Esophagus muscularis mucosa (tissue), 4 donors: ENCODE measurements around the gene SPATA3. TPM values are rescaled to one million over a fixed set of nuclear protein-coding genes. Genes with fewer than 3 reads are reported as not detected.

Experiments
- DNase-seq: peaks from one replicate; pipeline ENCODE4 v3.0.0-alpha.2; 2017; ENCODE audit errors: extremely low spot score
- H3K27ac ChIP-seq, 4 donors: fragments of 200-600 bp; sonication (generic); replicated peaks in 1 of 4; 1 replicate in 3 of 4; 2 replicates in 1 of 4; pipeline ENCODE4 v1.5.1; 2016 to 2019; ENCODE audit warnings: mild to moderate bottlenecking in 1 of 4
- H3K27me3 ChIP-seq, 4 donors: fragments of 200-600 bp; sonication (generic); one replicate each; pipeline versions ENCODE4 v1.5.1 to v1.6.0; 2016 to 2019
- H3K36me3 ChIP-seq, 4 donors: fragments of 200-600 bp; sonication (generic); one replicate each; pipeline ENCODE4 v1.5.1; 2016 to 2019
- H3K4me1 ChIP-seq, 4 donors: fragments of 200-600 bp; sonication (generic); one replicate each; pipeline ENCODE4 v1.5.1; 2016 to 2019
- H3K4me3 ChIP-seq, 4 donors: fragments of 200-600 bp; sonication (generic); 1 replicate in 2 of 4; 2 replicates in 2 of 4; pipeline ENCODE4 v1.5.1; 2016 to 2019; ENCODE audit warnings: mild to moderate bottlenecking in 4 of 4, moderate library complexity in 1 of 4
- H3K9me3 ChIP-seq, 4 donors: fragments of 200-600 bp; sonication (generic); 1 replicate in 3 of 4; 2 replicates in 1 of 4; pipeline ENCODE4 v1.5.1; 2016 to 2019
- CTCF ChIP-seq, 3 experiments: fragments of 200-600 bp in 2 of 3; fragments of 450-650 bp in 1 of 3; sonication (generic) in 2 of 3; IDR thresholded peaks; one replicate each; pipeline ENCODE4 v1.5.1; 2017 to 2019; ENCODE audit warnings: antibody characterized with exemption in 3 of 3, mild to moderate bottlenecking in 2 of 3, moderate library complexity in 1 of 3
- EP300 ChIP-seq: sonication (generic); formaldehyde crosslinking; IDR thresholded peaks from one replicate; pipeline ENCODE4 v1.6.1; 2017; ENCODE audit warnings: antibody characterized with exemption
- POLR2A ChIP-seq: fragments of 450-650 bp; IDR thresholded peaks from one replicate; pipeline ENCODE4 v1.6.1; 2017; ENCODE audit warnings: antibody characterized with exemption, moderate library complexity, mild to moderate bottlenecking, low read depth
- POLR2AphosphoS5 ChIP-seq, 2 donors: sonication (generic); formaldehyde crosslinking; IDR thresholded peaks; one replicate each; pipeline ENCODE4 v1.6.1; 2017; ENCODE audit warnings: antibody characterized with exemption in 2 of 2
- WGBS: methylation state at CpG from one replicate; pipeline ENCODE4 v1.1.5; 2018; 5-methylcytosine and 5-hydroxymethylcytosine counted together
- intact Hi-C: fragments of 100-400 bp; cut with DNase I; formaldehyde crosslinking; loops from one replicate; pipeline ENCODE4 v1.15.1; 2023
- total RNA-seq, 4 donors: library from RNA; depleted of rRNA; stranded (reverse); fragments of >200 nt; gene quantifications; one replicate each; pipeline versions ENCODE4 v1.1.0 to v1.2.1, GENCODE V29; 2016

The SPATA3 gene
- total RNA-seq, 4 donors from 2014 or later = not detected

- no peaks in the 10 kb centered on the region for H3K9me3 ChIP-seq
- no peak for TF ChIP-seq POLR2AphosphoS5 (IDR thresholded peaks at IDR 0.05)
- no peak for TF ChIP-seq POLR2A
- no peak for TF ChIP-seq EP300
- TF ChIP-seq CTCF (IDR thresholded peaks at IDR 0.05) = no peak
- H3K4me1 ChIP-seq = no peaks in the 10 kb centered on the region
- H3K4me3 ChIP-seq = no peak overlapping the region
- H3K36me3 ChIP-seq = no peaks in the 10 kb centered on the region
- intact Hi-C loops = loop anchor here (10.0 kb wide), 1 partner anchor 219 kb away; no protein-coding TSS in a partner anchor
- H3K27me3 ChIP-seq = peaks cover 0 to 56% (median 11%) of the 10 kb centered on the region in 4 donors
- WGBS = 96% methylated on average over 4 of the region's 4 CpGs
- H3K27ac ChIP-seq = no peak overlapping the region
- DNase-seq = no peak
Observed at GRCh38 chr2:231043796-231044195, 47.9 kb downstream of the SPATA3 start.

DNA sequence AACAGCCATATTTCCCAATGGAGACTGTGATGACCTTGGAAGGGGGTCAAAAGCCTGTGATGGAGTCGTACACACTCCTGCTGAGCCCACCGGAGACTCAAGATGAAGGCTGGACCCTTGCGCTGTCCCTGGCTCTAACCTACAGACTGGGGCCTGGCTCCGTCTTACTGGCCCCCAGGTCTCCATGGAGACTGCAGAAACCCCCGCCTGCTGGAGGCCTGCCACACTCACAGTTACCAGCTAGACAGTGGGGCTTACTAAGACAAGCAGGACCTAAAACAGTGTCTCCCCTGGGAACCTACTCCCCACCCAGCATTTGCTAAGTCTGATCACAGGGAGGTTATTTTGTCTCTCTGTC is 51.0 kb downstream of the SPATA3 start:
- TF ChIP-seq POLR2A (no peak), CTCF (IDR thresholded peaks at IDR 0.05) (no peak), EP300 (no peak), POLR2AphosphoS5 (IDR thresholded peaks at IDR 0.05) (no peak)
- WGBS = 88% methylated on average over 3 of the region's 5 CpGs
- Histone ChIP-seq H3K4me1 (peaks cover 0 to under 1% (median 0%) of the 10 kb centered on the region in 4 donors), H3K27ac (no peak overlapping the region), H3K9me3 (no peaks in the 10 kb centered on the region), H3K27me3 (peaks cover 0 to 33% (median under 1%) of the 10 kb centered on the region in 4 donors), H3K4me3 (no peak overlapping the region), H3K36me3 (no peaks in the 10 kb centered on the region)
- no peak for DNase-seq
- intact Hi-C loops = loop anchor here (10.0 kb wide), 1 partner anchor 222 kb away; no protein-coding TSS in a partner anchor

- DNase-seq = no peak
- Histone ChIP-seq H3K9me3 (no peaks in the 10 kb centered on the region), H3K4me1 (peaks cover 2 to 5% (median 4%) of the 10 kb centered on the region in 4 donors), H3K27ac (no peak overlapping the region), H3K4me3 (no peak overlapping the region), H3K36me3 (no peaks in the 10 kb centered on the region), H3K27me3 (peaks cover 0 to 28% (median 0%) of the 10 kb centered on the region in 4 donors)
- intact Hi-C loops = loop anchor here (10.0 kb wide), 1 partner anchor 223 kb away; no protein-coding TSS in a partner anchor
- WGBS = 73% methylated on average over 5 of the region's 8 CpGs
- no peak for TF ChIP-seq CTCF (IDR thresholded peaks at IDR 0.05)
- TF ChIP-seq POLR2A = no peak
- no peak for TF ChIP-seq POLR2AphosphoS5 (IDR thresholded peaks at IDR 0.05)
- no peak for TF ChIP-seq EP300
Observed at GRCh38 chr2:231047274-231047922, 51.5 kb downstream of the SPATA3 start.

- 77% methylated on average over 10 of the region's 10 CpGs for WGBS
- DNase-seq = no peak
- Histone ChIP-seq H3K36me3 (no peaks in the 10 kb centered on the region), H3K27me3 (peaks cover 0 to 23% (median 0%) of the 10 kb centered on the region in 4 donors), H3K4me3 (no peak overlapping the region), H3K4me1 (peaks cover 3 to 12% (median 10%) of the 10 kb centered on the region in 4 donors), H3K27ac (no peak overlapping the region), H3K9me3 (no peaks in the 10 kb centered on the region)
- no peak for TF ChIP-seq CTCF (IDR thresholded peaks at IDR 0.05)
- no peak for TF ChIP-seq EP300
- no peak for TF ChIP-seq POLR2A
- TF ChIP-seq POLR2AphosphoS5 (IDR thresholded peaks at IDR 0.05) = no peak
- intact Hi-C loops = loop anchor here (10.0 kb wide), 1 partner anchor 223 kb away; no protein-coding TSS in a partner anchor
Observed at GRCh38 chr2:231047923-231048915, 52.3 kb downstream of the SPATA3 start.
